Skeletal muscle satellite cell (primary cell): ENCODE measurements around the gene IL2RA. TPM values are rescaled to one million over a fixed set of nuclear protein-coding genes. Genes with fewer than 3 reads are reported as not detected.
"Not testable (repeated sequence)": the region's sequence is repeated elsewhere in the genome, so short reads cannot be mapped to it uniquely, and the experiment has no call there.

ENCODE experiments used
- H3K27me3 ChIP-seq: 2 replicates; pipeline ENCODE4 v1.7.0; 2013; ENCODE audit warnings: low read length; ENCODE audit not compliant: control insufficient read depth, insufficient read depth
- H3K36me3 ChIP-seq: 2 replicates; pipeline ENCODE4 v1.7.0; 2013; ENCODE audit warnings: mild to moderate bottlenecking, control low read depth, low read length; ENCODE audit not compliant: insufficient read depth
- H3K4me1 ChIP-seq: 2 replicates; pipeline ENCODE4 v1.7.0; 2013; ENCODE audit warnings: low read length; ENCODE audit not compliant: control insufficient read depth, insufficient read depth
- H3K4me2 ChIP-seq: 2 replicates; pipeline ENCODE4 v1.7.0; 2013; ENCODE audit warnings: mild to moderate bottlenecking, low read length
- H3K4me3 ChIP-seq: 2 replicates; pipeline ENCODE4 v1.7.0; 2013; ENCODE audit warnings: low read length
- H3K9ac ChIP-seq: 2 replicates; pipeline ENCODE4 v1.7.0; 2013; ENCODE audit warnings: mild to moderate bottlenecking, low read depth, low read length, moderate library complexity
- H3K9me3 ChIP-seq: replicated peaks from 2 replicates; pipeline ENCODE4 v1.7.0; 2013; ENCODE audit warnings: mild to moderate bottlenecking, control low read depth, low read length
- total RNA-seq: library from RNA; depleted of rRNA; stranded (reverse); fragments of >200 nt; gene quantifications from 2 replicates; pipeline ENCODE4 v1.2.3, GENCODE V29; 2012; rRNA removed

The IL2RA gene
- total RNA-seq, result not detected in 2 replicates

DNA sequence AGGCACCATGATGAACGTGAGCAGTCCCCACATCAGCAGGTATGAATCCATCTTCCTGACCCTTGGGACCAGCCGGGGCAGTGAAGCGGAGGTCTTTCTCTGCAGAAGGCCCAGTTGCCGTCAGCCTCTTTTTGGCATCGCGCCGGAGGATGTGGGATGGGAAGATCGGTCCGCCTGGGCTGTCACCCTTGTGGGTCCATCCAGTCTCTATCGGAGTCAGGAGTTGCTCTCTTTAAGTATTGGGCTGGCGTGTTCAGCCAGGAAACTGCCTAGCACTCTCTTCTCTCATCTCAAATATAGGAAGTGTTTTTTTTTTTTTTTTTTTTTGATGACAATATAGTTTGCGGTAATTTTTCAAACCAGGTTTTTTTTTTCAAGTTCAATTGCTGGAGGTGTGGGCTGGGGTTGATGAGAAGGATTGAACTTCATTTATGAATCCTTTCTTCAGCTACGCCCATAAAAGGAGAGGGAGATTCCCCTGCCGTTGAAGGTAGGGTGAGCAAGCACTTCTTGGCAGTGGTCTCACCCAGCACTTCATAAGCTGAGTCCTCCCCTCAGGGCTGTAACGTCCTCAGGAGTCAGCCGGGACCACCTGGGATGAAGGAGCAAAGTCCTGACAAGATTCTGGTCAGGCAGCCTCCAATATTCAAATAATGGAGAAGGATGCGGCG is at the start of gene IL2RA:
Gene IL2RA, minus strand, starts transcription at position 267 of the 671 bp plus-strand sequence. Its CDS starts 216 bp downstream, at position 51.
- Histone ChIP-seq H3K4me1 (no peaks in the 10 kb centered on the region), H3K4me2 (no peak within 1 kb of the TSS), H3K36me3 (no peaks in the 10 kb centered on the region), H3K4me3 (no peak within 1 kb of the TSS), H3K9me3 (no peaks in the 10 kb centered on the region), H3K9ac (no peak within 1 kb of the TSS), H3K27me3 (peaks cover 41% of the 10 kb centered on the region)

DNA sequence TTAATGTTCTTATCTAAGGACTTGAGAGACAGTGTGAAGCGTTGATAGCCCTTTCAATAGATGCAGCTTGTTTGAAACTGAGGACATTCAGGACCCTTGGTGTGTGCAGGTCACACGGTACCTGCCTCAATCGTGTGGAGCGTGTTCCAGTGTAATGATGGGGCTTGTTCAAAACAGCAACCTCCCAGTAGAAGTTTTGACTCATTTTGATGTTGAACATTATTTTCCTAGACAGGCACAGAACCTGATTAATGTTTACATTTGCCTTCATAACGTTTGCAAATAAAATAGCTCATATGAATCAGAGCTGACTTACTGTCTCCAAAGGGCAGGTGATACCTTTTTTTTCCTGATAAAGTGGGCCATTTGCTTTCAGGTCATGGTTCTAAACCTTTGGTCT is 48.0 kb upstream of the IL2RA start:
- H3K36me3 ChIP-seq, result peaks cover 79% of the 10 kb centered on the region
- H3K9me3 ChIP-seq, result no peaks in the 10 kb centered on the region
- no peak overlapping the region for H3K4me3 ChIP-seq
- H3K4me1 ChIP-seq, result peaks cover 12% of the 10 kb centered on the region
- no peak overlapping the region for H3K4me2 ChIP-seq
- no peaks in the 10 kb centered on the region for H3K27me3 ChIP-seq
- no peak overlapping the region for H3K9ac ChIP-seq

GRCh38 chr10:6109444-6109775 is 47.2 kb upstream of the IL2RA start:
- Histone ChIP-seq H3K36me3 (peaks cover 79% of the 10 kb centered on the region), H3K9me3 (no peaks in the 10 kb centered on the region), H3K27me3 (no peaks in the 10 kb centered on the region), H3K9ac (no peak overlapping the region), H3K4me1 (peaks cover 5% of the 10 kb centered on the region), H3K4me2 (no peak overlapping the region), H3K4me3 (no peak overlapping the region)

DNA sequence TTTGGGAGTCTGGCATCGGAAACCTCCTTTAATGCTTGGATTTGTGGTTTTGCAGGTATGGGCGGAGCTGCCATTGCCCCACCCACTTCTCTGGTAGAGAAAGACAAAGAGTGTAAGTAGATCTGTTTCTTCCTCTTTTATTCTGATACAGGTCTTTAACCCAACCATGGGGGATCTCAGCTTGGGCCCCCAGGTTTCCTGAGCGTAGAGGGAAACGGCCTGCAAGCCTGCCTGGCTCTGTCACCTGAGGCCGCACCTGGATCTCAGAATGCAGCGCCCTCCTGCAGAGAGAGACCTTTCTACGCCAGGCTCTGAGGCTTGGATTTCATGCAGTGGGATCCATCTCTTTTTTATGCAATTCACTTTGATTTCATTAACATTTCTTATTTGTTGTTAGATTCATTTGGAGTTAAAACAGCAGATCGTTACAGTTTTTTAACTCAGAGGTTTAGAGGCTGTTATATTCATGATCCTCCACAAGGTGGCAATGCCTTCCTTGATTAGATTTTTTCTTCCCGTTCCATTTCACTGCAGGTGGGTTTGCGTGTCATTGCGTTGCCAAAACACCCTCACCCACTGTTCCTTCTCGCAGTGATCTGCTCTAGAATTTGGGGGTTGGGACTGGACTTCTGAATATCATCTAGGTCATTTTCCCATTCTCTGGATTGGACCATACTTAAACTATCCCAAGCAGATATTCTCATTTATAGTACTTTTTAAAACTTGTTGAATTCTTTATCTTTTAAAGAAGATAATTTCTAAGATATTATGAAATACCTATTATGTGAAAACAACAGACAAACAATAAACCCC is 46.7 kb upstream of the IL2RA start:
- peaks cover 78% of the 10 kb centered on the region for H3K36me3 ChIP-seq
- H3K4me1 ChIP-seq, result no peaks in the 10 kb centered on the region
- H3K9ac ChIP-seq, result no peak overlapping the region
- H3K9me3 ChIP-seq, result no peaks in the 10 kb centered on the region
- no peaks in the 10 kb centered on the region for H3K27me3 ChIP-seq
- no peak overlapping the region for H3K4me2 ChIP-seq
- H3K4me3 ChIP-seq, result no peak overlapping the region

- Histone ChIP-seq H3K4me2 (no peak overlapping the region), H3K27me3 (no peaks in the 10 kb centered on the region), H3K4me1 (no peaks in the 10 kb centered on the region), H3K36me3 (peaks cover 76% of the 10 kb centered on the region), H3K4me3 (no peak overlapping the region), H3K9me3 (no peaks in the 10 kb centered on the region), H3K9ac (no peak overlapping the region)
Observed at GRCh38 chr10:6108072-6108471, 45.9 kb upstream of the IL2RA start.

DNA sequence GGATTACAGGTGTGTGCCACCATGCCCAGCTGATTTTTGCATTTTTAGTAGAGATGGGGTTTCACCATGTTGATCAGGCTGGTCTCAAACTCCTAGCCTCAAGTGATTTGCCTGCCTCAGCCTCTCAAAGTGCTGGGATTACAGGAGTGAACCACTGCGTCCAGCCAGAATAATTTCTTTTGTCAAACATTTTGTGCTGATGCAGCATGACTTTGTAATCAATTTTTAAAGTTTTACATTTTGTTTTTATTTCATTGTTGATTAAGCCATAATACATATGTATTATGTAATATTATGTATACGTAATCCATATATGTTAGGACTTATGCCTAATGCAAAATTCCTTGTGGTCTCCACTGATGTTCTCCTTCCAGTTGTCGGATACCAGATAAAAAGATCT is 45.4 kb upstream of the IL2RA start:
- H3K4me2 ChIP-seq, H3K27me3 ChIP-seq, H3K4me3 ChIP-seq, H3K9ac ChIP-seq, H3K4me1 ChIP-seq, H3K9me3 ChIP-seq: not testable (repeated sequence)
- peaks cover 76% of the 10 kb centered on the region for H3K36me3 ChIP-seq

DNA sequence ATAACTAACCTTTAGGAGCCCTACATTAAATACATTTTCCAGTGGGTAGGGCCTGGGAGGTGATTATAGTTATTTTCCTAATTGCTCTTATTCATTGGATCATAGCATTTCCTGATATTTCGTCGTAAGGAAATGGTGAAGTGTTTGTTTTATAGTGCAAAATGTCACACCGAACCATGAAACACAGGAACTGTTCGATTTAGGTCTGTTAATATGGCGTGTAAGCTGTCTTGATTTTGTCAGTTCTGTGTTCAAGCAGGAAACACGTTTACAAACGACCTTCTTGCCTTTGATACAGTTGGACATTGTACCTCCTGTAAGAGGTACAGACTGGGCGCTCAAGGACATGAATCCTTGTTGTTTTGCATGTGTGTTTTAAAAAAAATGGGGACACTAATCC is 41.4 kb upstream of the IL2RA start:
- no peaks in the 10 kb centered on the region for H3K9me3 ChIP-seq
- H3K4me1 ChIP-seq, result no peaks in the 10 kb centered on the region
- H3K27me3 ChIP-seq, result no peaks in the 10 kb centered on the region
- peaks cover 61% of the 10 kb centered on the region for H3K36me3 ChIP-seq
- no peak overlapping the region for H3K4me2 ChIP-seq
- no peak overlapping the region for H3K4me3 ChIP-seq
- H3K9ac ChIP-seq, result no peak overlapping the region

GRCh38 chr10:6102128-6102527 is 40.0 kb upstream of the IL2RA start:
- Histone ChIP-seq H3K9me3 (no peaks in the 10 kb centered on the region), H3K27me3 (no peaks in the 10 kb centered on the region), H3K4me2 (no peak overlapping the region), H3K4me3 (no peak overlapping the region), H3K36me3 (peaks cover 60% of the 10 kb centered on the region), H3K4me1 (no peaks in the 10 kb centered on the region), H3K9ac (no peak overlapping the region)

DNA sequence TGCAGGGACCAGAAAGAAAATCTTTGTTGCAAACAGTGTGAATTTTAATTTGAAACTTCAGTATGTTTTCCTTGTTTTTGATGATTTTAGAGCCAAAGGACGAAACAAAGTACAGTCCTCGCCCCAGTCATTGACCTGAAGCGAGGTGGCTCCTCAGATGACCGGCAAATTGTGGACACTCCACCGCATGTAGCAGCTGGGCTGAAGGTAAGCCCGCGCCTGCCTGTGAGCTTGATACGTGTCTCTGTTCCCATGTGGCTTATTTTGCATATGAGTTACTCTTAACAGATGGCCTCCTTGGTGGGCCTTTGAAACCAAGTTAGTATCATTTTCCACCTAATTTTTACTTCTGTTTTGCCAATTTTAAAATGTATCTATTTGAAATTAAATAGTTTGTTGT is 39.0 kb upstream of the IL2RA start:
- Histone ChIP-seq H3K4me2 (no peak overlapping the region), H3K4me1 (no peaks in the 10 kb centered on the region), H3K9me3 (no peaks in the 10 kb centered on the region), H3K4me3 (no peak overlapping the region), H3K9ac (no peak overlapping the region), H3K36me3 (peaks cover 54% of the 10 kb centered on the region), H3K27me3 (no peaks in the 10 kb centered on the region)

- Histone ChIP-seq H3K4me2 (no peak overlapping the region), H3K9ac (no peak overlapping the region), H3K27me3 (no peaks in the 10 kb centered on the region), H3K9me3 (no peaks in the 10 kb centered on the region), H3K36me3 (peaks cover 52% of the 10 kb centered on the region), H3K4me3 (no peak overlapping the region), H3K4me1 (peaks cover 7% of the 10 kb centered on the region)
Observed at GRCh38 chr10:6100370-6100769, 38.2 kb upstream of the IL2RA start.

GRCh38 chr10:6098156-6098555 is 36.0 kb upstream of the IL2RA start:
- Histone ChIP-seq H3K4me3 (no peak overlapping the region), H3K27me3 (no peaks in the 10 kb centered on the region), H3K36me3 (peaks cover 41% of the 10 kb centered on the region), H3K4me2 (no peak overlapping the region), H3K9ac (no peak overlapping the region), H3K4me1 (peaks cover 9% of the 10 kb centered on the region), H3K9me3 (no peaks in the 10 kb centered on the region)

- Histone ChIP-seq H3K9ac (no peak overlapping the region), H3K4me1 (peaks cover 9% of the 10 kb centered on the region), H3K9me3 (no peaks in the 10 kb centered on the region), H3K36me3 (peaks cover 31% of the 10 kb centered on the region), H3K27me3 (no peaks in the 10 kb centered on the region), H3K4me2 (no peak overlapping the region), H3K4me3 (no peak overlapping the region)
Observed at GRCh38 chr10:6097063-6097462, 34.9 kb upstream of the IL2RA start.
